Testis (tissue), 3 donors: Measurements from ENCODE around the gene HNRNPF. TPM values are rescaled to one million over a fixed set of nuclear protein-coding genes. Genes with fewer than 3 reads are reported as not detected.

ENCODE experiments used
- DNase-seq: peaks from one replicate; pipeline ENCODE4 v3.0.0-alpha.2; 2019
- H3K27ac ChIP-seq, 2 donors: fragments of 200-600 bp; sonication (generic); one replicate each; pipeline ENCODE4 v1.5.1; 2019
- H3K27me3 ChIP-seq: fragments of 200-600 bp; sonication (generic); one replicate; pipeline ENCODE4 v1.5.1; 2019
- H3K36me3 ChIP-seq: fragments of 200-600 bp; sonication (generic); one replicate; pipeline ENCODE4 v1.5.1; 2017; ENCODE audit warnings: low read depth; ENCODE audit errors: missing control alignments
- H3K4me1 ChIP-seq: fragments of 200-600 bp; sonication (generic); one replicate; pipeline ENCODE4 v1.5.1; 2019
- H3K4me3 ChIP-seq, 2 donors: fragments of 200-600 bp; sonication (generic); one replicate each; pipeline ENCODE4 v1.5.1; 2017 to 2019
- H3K9me3 ChIP-seq: fragments of 200-600 bp; sonication (generic); one replicate; pipeline ENCODE4 v1.5.1; 2017
- POLR2A ChIP-seq: fragments of 450-650 bp; IDR thresholded peaks from one replicate; pipeline ENCODE4 v1.6.1; 2017; ENCODE audit warnings: antibody characterized with exemption, mild to moderate bottlenecking, moderate library complexity
- WGBS, 2 donors: methylation state at CpG; one replicate each; pipeline ENCODE4 v1.1.5; 2018; 5-methylcytosine and 5-hydroxymethylcytosine counted together
- intact Hi-C: fragments of 100-400 bp; cut with DNase I; formaldehyde crosslinking; loops from one replicate; pipeline ENCODE4 v1.15.1; 2023; ENCODE audit warnings: low total_unique reads
- polyA plus RNA-seq: library from polyadenylated mRNA; stranded (reverse); fragments of 350-450 nt; fragmentation: Illumina TruSeq; extraction: RNeasy Lipid Tissue Mini Kit (QIAGEN cat#74804); gene quantifications from one replicate; pipeline ENCODE4 v1.2.3, GENCODE V29; 2014; ENCODE audit warnings: low read depth, low replicate concordance; ENCODE audit not compliant: insufficient read depth
- total RNA-seq, 2 donors: library from RNA; depleted of rRNA; stranded (reverse); fragments of >200 nt; gene quantifications; one replicate each; pipeline ENCODE4 v1.2.3, GENCODE V29; 2016
- TF ChIP-seq, protein P1 (sequence below), 3 experiments: fragments of 450-650 bp in 2 of 3; fragments of 200-600 bp in 1 of 3; sonication (generic) in 1 of 3; IDR thresholded peaks; one replicate each; pipeline ENCODE4 v1.5.1; 2016 to 2019; ENCODE audit warnings: antibody characterized with exemption in 3 of 3, mild to moderate bottlenecking in 2 of 3, moderate library complexity in 1 of 3

Gene HNRNPF
- total and polyA plus RNA-seq, 3 donors from 2014 or later, result 120 to 232 (median 159) TPM

DNA sequence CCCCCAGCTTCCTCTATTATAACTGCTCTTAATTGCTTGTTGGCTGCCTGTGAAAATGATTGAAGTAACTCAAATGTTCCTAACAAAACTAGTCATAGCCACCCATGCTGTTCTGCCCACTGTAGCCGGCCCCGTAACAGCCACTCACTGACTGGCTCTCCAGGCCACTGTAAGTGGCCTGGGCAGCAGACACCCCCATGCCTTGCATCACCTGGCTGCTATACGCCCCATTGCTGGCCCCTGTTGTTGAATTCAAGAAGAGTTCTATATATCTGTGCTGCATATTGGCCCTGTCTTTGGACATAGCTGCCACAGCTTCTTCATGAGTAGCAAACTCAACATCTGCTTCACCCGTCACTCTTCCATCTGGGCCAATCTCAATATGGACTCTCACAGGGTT lies 22.4 kb downstream of the HNRNPF start:
- DNase-seq, result no peak
- no peaks in the 10 kb centered on the region for H3K36me3 ChIP-seq
- 91 to 94% methylated on average over 4 of the region's 4 CpGs for WGBS, 2 donors
- H3K9me3 ChIP-seq, result no peaks in the 10 kb centered on the region
- no peak overlapping the region for H3K4me3 ChIP-seq
- no peaks in the 10 kb centered on the region for H3K27me3 ChIP-seq
- no peak for TF ChIP-seq POLR2A
- TF ChIP-seq, protein P1, sequence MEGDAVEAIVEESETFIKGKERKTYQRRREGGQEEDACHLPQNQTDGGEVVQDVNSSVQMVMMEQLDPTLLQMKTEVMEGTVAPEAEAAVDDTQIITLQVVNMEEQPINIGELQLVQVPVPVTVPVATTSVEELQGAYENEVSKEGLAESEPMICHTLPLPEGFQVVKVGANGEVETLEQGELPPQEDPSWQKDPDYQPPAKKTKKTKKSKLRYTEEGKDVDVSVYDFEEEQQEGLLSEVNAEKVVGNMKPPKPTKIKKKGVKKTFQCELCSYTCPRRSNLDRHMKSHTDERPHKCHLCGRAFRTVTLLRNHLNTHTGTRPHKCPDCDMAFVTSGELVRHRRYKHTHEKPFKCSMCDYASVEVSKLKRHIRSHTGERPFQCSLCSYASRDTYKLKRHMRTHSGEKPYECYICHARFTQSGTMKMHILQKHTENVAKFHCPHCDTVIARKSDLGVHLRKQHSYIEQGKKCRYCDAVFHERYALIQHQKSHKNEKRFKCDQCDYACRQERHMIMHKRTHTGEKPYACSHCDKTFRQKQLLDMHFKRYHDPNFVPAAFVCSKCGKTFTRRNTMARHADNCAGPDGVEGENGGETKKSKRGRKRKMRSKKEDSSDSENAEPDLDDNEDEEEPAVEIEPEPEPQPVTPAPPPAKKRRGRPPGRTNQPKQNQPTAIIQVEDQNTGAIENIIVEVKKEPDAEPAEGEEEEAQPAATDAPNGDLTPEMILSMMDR (IDR thresholded peaks at IDR 0.05), result no peak
- H3K4me1 ChIP-seq, result peaks cover 12% of the 10 kb centered on the region
- intact Hi-C loops, result no loop called here
- H3K27ac ChIP-seq, result no peak overlapping the region

DNA sequence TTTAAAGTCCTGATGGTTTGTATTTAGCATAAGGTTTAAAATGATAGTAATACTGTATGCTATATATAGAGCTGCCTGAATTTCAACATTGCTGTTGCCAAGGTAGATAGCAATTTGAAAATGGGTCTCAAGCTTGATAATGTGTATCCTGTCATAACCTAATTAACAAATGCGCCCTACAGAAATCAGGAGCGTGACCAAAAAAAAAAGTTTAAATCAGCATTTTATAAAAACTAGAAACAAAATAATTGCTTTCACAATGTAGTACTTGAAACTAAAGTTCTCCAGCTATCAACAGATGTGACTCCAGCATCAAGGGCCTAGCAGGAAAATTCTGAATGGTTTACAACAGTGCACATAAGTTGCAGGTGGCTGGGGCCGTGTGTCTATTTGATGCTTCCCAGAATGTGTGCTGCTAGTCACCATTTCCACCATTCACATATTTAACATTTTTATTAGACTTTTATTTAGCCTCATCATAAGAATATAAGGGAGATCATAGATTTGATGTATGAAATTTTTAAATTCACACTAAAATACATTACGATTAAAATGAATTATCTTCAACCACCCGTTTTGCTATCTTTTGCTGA lies 23.5 kb downstream of the HNRNPF start:
- Histone ChIP-seq H3K36me3 (no peaks in the 10 kb centered on the region), H3K4me3 (no peak overlapping the region), H3K27me3 (no peaks in the 10 kb centered on the region), H3K9me3 (no peaks in the 10 kb centered on the region), H3K4me1 (peaks cover 7% of the 10 kb centered on the region), H3K27ac (no peak overlapping the region)
- TF ChIP-seq POLR2A, result no peak
- TF ChIP-seq, protein P1 (IDR thresholded peaks at IDR 0.05), result no peak
- 81 to 83% methylated on average over 5 of the region's 5 CpGs for WGBS, 2 donors
- no peak for DNase-seq
- intact Hi-C loops, result no loop called here

DNA sequence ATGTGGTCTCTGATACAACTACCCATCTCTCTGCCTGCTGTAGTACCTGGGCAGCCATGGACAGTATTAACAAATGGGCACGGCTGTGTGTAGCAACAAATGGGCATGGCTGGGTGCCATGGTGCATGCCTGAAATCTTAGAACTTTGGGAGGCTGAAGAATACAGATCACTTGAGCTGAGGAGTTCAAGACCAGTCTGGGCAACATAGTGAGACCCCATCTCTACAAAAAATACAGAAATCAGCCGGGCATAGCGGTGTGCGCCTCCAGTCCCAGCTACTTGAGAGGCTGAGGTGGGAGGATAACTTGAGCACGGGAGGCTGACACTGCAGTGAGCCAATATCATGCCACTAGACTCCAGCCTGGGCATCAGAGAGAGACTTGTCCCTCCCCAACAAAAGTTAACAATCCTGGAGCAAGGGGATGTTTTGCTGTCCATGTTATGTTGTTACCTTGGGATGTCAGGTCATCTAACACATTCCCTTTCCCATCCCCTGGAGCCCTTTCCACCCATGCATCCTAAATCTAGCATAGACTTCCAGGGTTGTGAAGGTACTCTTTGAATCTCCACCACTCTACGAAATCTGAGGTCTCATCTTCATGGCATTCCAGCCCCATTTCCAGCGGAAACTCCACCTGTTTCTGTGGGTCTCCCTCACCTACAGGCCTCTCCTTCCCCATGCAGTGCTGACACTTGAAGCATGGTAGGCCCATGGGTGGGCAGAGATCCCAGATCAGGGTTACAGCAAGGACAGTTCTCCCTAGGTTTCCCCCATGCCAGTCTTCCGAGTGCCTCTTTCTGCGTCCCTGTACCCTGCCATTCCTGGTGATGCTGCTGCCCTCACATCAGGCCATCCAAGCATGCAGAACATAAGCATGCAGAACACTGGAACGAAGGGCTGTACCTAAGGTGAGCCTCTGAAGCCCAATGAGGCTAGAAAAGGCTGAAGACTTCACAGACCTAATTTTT lies 24.4 kb downstream of the HNRNPF start:
- no peak for DNase-seq
- WGBS, 2 donors, result 83 to 88% methylated on average over 10 of the region's 10 CpGs
- TF ChIP-seq, protein P1 (IDR thresholded peaks at IDR 0.05), result no peak
- no peak for TF ChIP-seq POLR2A
- no peaks in the 10 kb centered on the region for H3K4me1 ChIP-seq
- H3K4me3 ChIP-seq, result no peak overlapping the region
- no peaks in the 10 kb centered on the region for H3K27me3 ChIP-seq
- H3K27ac ChIP-seq, result no peak overlapping the region
- H3K36me3 ChIP-seq, result no peaks in the 10 kb centered on the region
- no peaks in the 10 kb centered on the region for H3K9me3 ChIP-seq
- intact Hi-C loops, result no loop called here

DNA sequence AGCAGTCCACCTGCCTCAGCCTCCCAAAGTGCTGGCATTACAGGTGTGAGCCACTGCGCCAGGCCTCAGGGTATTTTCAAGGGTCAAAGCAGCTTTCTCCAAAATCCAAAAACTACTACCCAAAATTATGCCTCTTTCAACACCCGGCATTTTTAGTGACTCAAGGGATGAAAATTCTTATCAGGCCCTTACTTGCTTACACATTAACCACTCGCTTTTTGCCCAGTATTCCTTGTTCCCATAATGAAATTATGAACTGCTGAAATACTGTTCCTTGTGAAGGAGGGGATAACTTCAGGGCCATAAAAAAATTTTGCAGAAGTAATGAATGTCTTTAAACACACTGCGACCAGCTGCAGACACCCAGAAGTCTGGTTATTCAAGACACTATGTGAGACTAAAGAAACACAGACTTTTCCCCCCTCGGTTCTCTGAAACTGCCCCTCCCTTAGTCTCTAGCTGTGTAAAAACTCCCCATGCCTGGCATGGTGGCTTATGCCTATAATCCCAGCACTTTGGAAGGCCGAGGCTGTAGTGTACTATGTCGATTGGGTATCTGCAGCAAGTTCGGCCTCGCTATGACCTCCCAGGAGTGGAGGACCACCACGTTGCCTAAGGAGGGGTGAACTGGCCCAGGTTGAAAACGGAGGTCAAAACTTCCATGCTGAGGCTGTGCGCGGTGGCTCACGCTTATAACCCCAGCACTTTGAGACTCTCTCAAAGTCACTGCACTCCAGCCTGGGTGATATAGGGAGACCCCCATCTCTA lies 25.6 kb downstream of the HNRNPF start:
- no peaks in the 10 kb centered on the region for H3K9me3 ChIP-seq
- no peaks in the 10 kb centered on the region for H3K27me3 ChIP-seq
- intact Hi-C loops, result no loop called here
- TF ChIP-seq, protein P1 (IDR thresholded peaks at IDR 0.05), result no peak
- no peak for TF ChIP-seq POLR2A
- H3K27ac ChIP-seq, result no peak overlapping the region
- WGBS, 2 donors, result 69 to 78% methylated on average over 10 to 14 of the region's 14 CpGs
- no peak for DNase-seq
- no peaks in the 10 kb centered on the region for H3K4me1 ChIP-seq
- H3K36me3 ChIP-seq, result no peaks in the 10 kb centered on the region
- H3K4me3 ChIP-seq, result no peak overlapping the region
